GM23338 (cell line): ENCODE data around the gene TSC22D2. TPM values are rescaled to one million over a fixed set of nuclear protein-coding genes. Genes with fewer than 3 reads are reported as not detected.

ENCODE experiments used
- ATAC-seq: fragments of 200-7000 bp; cut with Tn5 transposase; 3 replicates; pipeline ENCODE4 v1.9.1; 2020
- DNase-seq: peaks from one replicate; pipeline ENCODE4 v3.0.0-alpha.2; 2015; ENCODE audit warnings: low spot score
- H2AFZ ChIP-seq: fragments of 200-600 bp; sonication (generic); 2 replicates; pipeline ENCODE4 v1.8.0; 2016; ENCODE audit warnings: antibody characterized with exemption, mild to moderate bottlenecking, moderate library complexity
- H3F3A ChIP-seq: fragments of 200-600 bp; sonication (generic); replicated peaks from 2 replicates; pipeline ENCODE4 v1.8.0; 2017; ENCODE audit warnings: antibody characterized with exemption, mixed run types, low read depth
- H3K27ac ChIP-seq: fragments of 200-600 bp; sonication (generic); 2 replicates; pipeline ENCODE4 v1.6.1; 2016; ENCODE audit warnings: low read depth
- H3K27me3 ChIP-seq: fragments of 200-600 bp; sonication (generic); 2 replicates; pipeline ENCODE4 v1.8.0; 2016; ENCODE audit warnings: mild to moderate bottlenecking, mixed run types, moderate library complexity; ENCODE audit not compliant: insufficient read depth
- H3K36me3 ChIP-seq: fragments of 200-600 bp; sonication (generic); 2 replicates; pipeline ENCODE4 v1.8.0; 2016; ENCODE audit warnings: mild to moderate bottlenecking; ENCODE audit not compliant: insufficient read depth
- H3K4me1 ChIP-seq: fragments of 200-600 bp; sonication (generic); 2 replicates; pipeline ENCODE4 v1.8.0; 2016; ENCODE audit warnings: mild to moderate bottlenecking, moderate library complexity; ENCODE audit not compliant: insufficient read depth
- H3K4me2 ChIP-seq: fragments of 200-600 bp; sonication (generic); 2 replicates; pipeline ENCODE4 v1.7.1; 2017; ENCODE audit warnings: mixed run types
- H3K4me3 ChIP-seq: fragments of 200-600 bp; sonication (generic); 2 replicates; pipeline ENCODE4 v1.6.1; 2016; ENCODE audit warnings: mixed run types
- H3K79me2 ChIP-seq: fragments of 200-600 bp; sonication (generic); replicated peaks from 2 replicates; pipeline ENCODE4 v1.8.0; 2017; ENCODE audit warnings: mild to moderate bottlenecking; ENCODE audit not compliant: insufficient read depth
- H3K9me2 ChIP-seq: fragments of 200-600 bp; sonication (generic); 2 replicates; pipeline ENCODE4 v1.8.0; 2017; ENCODE audit not compliant: insufficient read depth
- H4K20me1 ChIP-seq: fragments of 200-600 bp; sonication (generic); replicated peaks from 2 replicates; pipeline ENCODE4 v1.8.0; 2017; ENCODE audit warnings: mild to moderate bottlenecking; ENCODE audit not compliant: insufficient read depth
- H3K27ac Mint-ChIP-seq: 2 replicates; pipeline ENCODE4 v1.8.0; 2020; ENCODE audit warnings: inconsistent platforms, mild to moderate bottlenecking, moderate library complexity, mixed read lengths
- H3K27me3 Mint-ChIP-seq: 3 replicates; pipeline ENCODE4 v1.8.0; 2022; ENCODE audit warnings: low read depth, mild to moderate bottlenecking, moderate library complexity, mixed read lengths, inconsistent platforms; ENCODE audit not compliant: insufficient read depth, poor library complexity
- H3K36me3 Mint-ChIP-seq: 3 replicates; pipeline ENCODE4 v1.8.0; 2021; ENCODE audit warnings: low read depth, mild to moderate bottlenecking, inconsistent platforms, moderate library complexity, mixed read lengths
- H3K4me1 Mint-ChIP-seq: 3 replicates; pipeline ENCODE4 v1.8.0; 2020; ENCODE audit warnings: mild to moderate bottlenecking, inconsistent platforms, mixed read lengths
- H3K4me3 Mint-ChIP-seq: 3 replicates; pipeline ENCODE4 v1.8.0; 2021; ENCODE audit warnings: moderate library complexity, mild to moderate bottlenecking, inconsistent platforms, mixed read lengths
- H3K9me3 Mint-ChIP-seq: 3 replicates; pipeline ENCODE4 v1.8.0; 2020; ENCODE audit warnings: moderate library complexity, mild to moderate bottlenecking, inconsistent platforms, mixed read lengths
- CREB1 ChIP-seq: fragments of 250-450 bp; sonication (Bioruptor Pico); IDR thresholded peaks from 2 replicates; pipeline ENCODE4 v1.5.0; 2020; ENCODE audit warnings: low read depth, mild to moderate bottlenecking, moderate library complexity
- CTCF ChIP-seq, 2 experiments: fragments of 200-600 bp in 1 of 2; sonication (generic) in 1 of 2; conservative IDR thresholded peaks; 2 replicates each; pipeline versions ENCODE4 v1.5.1 to v1.6.1; 2016 to 2017; ENCODE audit warnings: antibody characterized with exemption in 2 of 2, low read depth in 2 of 2, mild to moderate bottlenecking in 2 of 2, moderate library complexity in 1 of 2
- ETS1 ChIP-seq: IDR thresholded peaks from 2 replicates; pipeline ENCODE4 v1.6.1; 2016; ENCODE audit warnings: antibody characterized with exemption
- EZH2 ChIP-seq: fragments of 200-600 bp; sonication (generic); IDR thresholded peaks from one replicate; pipeline ENCODE4 v1.8.0; 2017; ENCODE audit warnings: antibody characterized with exemption, mild to moderate bottlenecking, low read depth; ENCODE audit not compliant: unreplicated experiment
- EZH2phosphoT487 ChIP-seq: fragments of 200-600 bp; sonication (generic); IDR thresholded peaks from one replicate; pipeline ENCODE4 v1.8.1; 2018; ENCODE audit warnings: antibody characterized with exemption; ENCODE audit not compliant: unreplicated experiment
- POLR2AphosphoS5 ChIP-seq: IDR thresholded peaks from 2 replicates; pipeline ENCODE4 v1.6.1; 2016; ENCODE audit warnings: antibody characterized with exemption, low read depth
- REST ChIP-seq: IDR thresholded peaks from one replicate; pipeline ENCODE4 v1.6.1; 2018; ENCODE audit warnings: antibody characterized with exemption; ENCODE audit not compliant: unreplicated experiment
- STAT1 ChIP-seq: IDR thresholded peaks from one replicate; pipeline ENCODE4 v1.6.1; 2016; ENCODE audit warnings: antibody characterized with exemption; ENCODE audit not compliant: unreplicated experiment
- ZNF114 ChIP-seq: fragments of 250-450 bp; sonication (Bioruptor Pico); IDR thresholded peaks from 2 replicates; pipeline ENCODE4 v1.5.0; 2020; ENCODE audit warnings: mild to moderate bottlenecking, moderate library complexity
- ZNF462 ChIP-seq: fragments of 250-450 bp; sonication (Bioruptor Pico); IDR thresholded peaks from 2 replicates; pipeline ENCODE4 v1.5.0; 2020; ENCODE audit warnings: mild to moderate bottlenecking, moderate library complexity
- polyA plus RNA-seq: library from polyadenylated mRNA; unstranded; fragments of >200 nt; fragmentation: Nextera tagmentation; extraction: Ambion mirVana; gene quantifications from 2 replicates; pipeline ENCODE4 v1.2.1, GENCODE V29; 2016
- total RNA-seq: library from RNA; depleted of rRNA; stranded (reverse); fragments of >200 nt; shearing (Covaris generic); gene quantifications from 2 replicates; pipeline ENCODE4 v1.2.3, GENCODE V29; 2014

Gene TSC22D2
- total and polyA plus RNA-seq, 2 experiments from 2014 or later = 18.6 to 34.2 TPM

GRCh38 chr3:150454085-150454484 lies 46.0 kb downstream of the TSC22D2 start (continued):
- no peak for TF ChIP-seq CTCF (conservative IDR thresholded peaks at IDR 0.05; ENCODE audit: low read depth in 2 of 2)

- H3K27me3 Mint-ChIP-seq = no peaks in the 10 kb centered on the region
- peaks cover 21% of the 10 kb centered on the region for H3K79me2 ChIP-seq
- TF ChIP-seq CREB1 (CRISPR knock-in tag) (no peak), EZH2phosphoT487 (no peak), ZNF114 (CRISPR knock-in tag) (no peak), ETS1 (no peak), STAT1 (no peak), ZNF462 (CRISPR knock-in tag) (no peak), POLR2AphosphoS5 (no peak), EZH2 (no peak), CTCF (conservative IDR thresholded peaks at IDR 0.05; ENCODE audit: low read depth in 2 of 2) (no peak), REST (no peak)
Observed at GRCh38 chr3:150454622-150455021, 46.5 kb downstream of the TSC22D2 start.

More at GRCh38 chr3:150454622-150455021, 46.5 kb downstream of the TSC22D2 start:
- H3K36me3 ChIP-seq = no peaks in the 10 kb centered on the region
- H3K9me2 ChIP-seq = no peaks in the 10 kb centered on the region
- H3K4me1 Mint-ChIP-seq = peaks cover 14% of the 10 kb centered on the region
- H3K4me3 ChIP-seq = no peak overlapping the region
- ATAC-seq (no peak), DNase-seq (no peak)
- no peaks in the 10 kb centered on the region for H3K9me3 Mint-ChIP-seq
- no peaks in the 10 kb centered on the region for H3K27me3 ChIP-seq
- H3F3A ChIP-seq = no peaks in the 10 kb centered on the region
- peaks cover 11% of the 10 kb centered on the region; the same call in 1 of the 2 replicates for H3K4me1 ChIP-seq
- peaks cover 5% of the 10 kb centered on the region; the same call in 1 of the 3 replicates for H3K36me3 Mint-ChIP-seq
- no peak overlapping the region for H2AFZ ChIP-seq
- H3K4me3 Mint-ChIP-seq = no peak overlapping the region
- H3K4me2 ChIP-seq = no peak overlapping the region
- no peak overlapping the region for H3K27ac Mint-ChIP-seq
- H4K20me1 ChIP-seq = no peaks in the 10 kb centered on the region
- no peak overlapping the region for H3K27ac ChIP-seq
